Measurements from ENCODE around the gene ABO.

- TF ChIP-seq CTCF (IDR thresholded peaks at IDR 0.05) = no peak
- no peak for TF ChIP-seq POLR2A (IDR thresholded peaks at IDR 0.05)
- no peak for TF ChIP-seq POLR2AphosphoS5 (IDR thresholded peaks at IDR 0.05)
- TF ChIP-seq EP300 (IDR thresholded peaks at IDR 0.05) = no peak
Observed at GRCh38 chr9:133256686-133257091, 18.3 kb downstream of the ABO start.
